ENCODE data around the gene NQO2. TPM values are rescaled to one million over a fixed set of nuclear protein-coding genes. Genes with fewer than 3 reads are reported as not detected.

The NQO2 gene
- total and polyA plus RNA-seq, 2 of the 13 experiments (the other 11 are each of a cell fraction or from before 2014, with no cell fraction given), result 32.2 to 56.5 TPM

DNA sequence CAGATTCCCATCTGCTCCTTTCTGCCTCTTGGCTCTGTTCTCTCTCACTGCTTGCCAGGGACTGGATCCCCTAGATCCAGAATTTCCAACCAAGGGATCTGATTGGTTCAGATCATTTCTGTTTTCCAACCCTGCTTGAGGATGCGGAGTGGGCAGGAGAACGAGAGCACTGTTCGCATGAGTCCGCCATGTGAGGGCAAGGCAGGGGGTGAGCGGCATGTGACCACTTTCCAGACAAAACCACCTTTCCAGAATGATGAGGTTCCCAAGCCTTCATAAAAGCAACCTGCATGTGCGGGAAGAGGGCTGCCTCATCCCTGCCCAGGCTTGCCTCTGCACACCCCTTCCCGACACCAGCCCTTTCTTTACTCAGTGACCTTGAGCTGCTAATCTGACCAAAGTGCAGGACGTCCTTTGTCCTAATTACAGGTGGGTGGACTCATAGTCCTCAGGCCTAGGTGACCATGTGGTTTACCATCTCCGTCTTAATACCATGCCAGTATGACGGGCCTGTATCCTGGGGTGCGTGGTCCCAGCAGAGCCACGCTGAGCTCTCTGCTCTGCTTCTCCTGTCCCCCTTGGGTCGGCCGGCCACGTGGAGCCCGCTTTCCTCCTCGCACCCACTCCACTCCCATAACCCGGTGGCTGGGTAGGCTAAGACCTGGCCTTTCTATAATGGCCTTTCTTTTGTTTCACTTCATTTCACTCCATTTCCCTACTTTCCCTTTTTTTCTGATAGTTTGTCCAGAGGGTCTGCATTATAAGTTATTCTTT is 14.4 kb downstream of the NQO2 start:
- WGBS (ENCODE audit: low lambda C conversion rate), result 89% methylated on average over 16 of the region's 18 CpGs
- in situ Hi-C loops (cut with HindIII; ENCODE audit: extremely low pct_ligation_motif_present, low pct_unique_long_range_greater_than_20kb) (no loop called here), intact Hi-C loops (cut with micrococcal nuclease; ENCODE audit: unreplicated experiment) (no loop called here)
- BruUV-seq (replicated peaks), result no TSS peak
- no peak overlapping the region for H3K27ac ChIP-seq (ENCODE audit: extremely low read length, insufficient read depth, low read length)
- H3K27me3 ChIP-seq (ENCODE audit: control insufficient read depth in 1 of 2, insufficient read depth in 2 of 2, low read length in 2 of 2), result no peaks in the 10 kb centered on the region
- peaks cover 16% of the 10 kb centered on the region for H3K9me3 ChIP-seq (ENCODE audit: low read length)
- H2AFZ ChIP-seq (ENCODE audit: low read length), result no peak overlapping the region
- ChIA-PET CTCF (ENCODE audit: low intra/inter-chr PET ratio, low total read pairs) (no interaction called here), POLR2A (interaction anchor here (0.6 to 2.3 kb wide), 2 partner anchors 13 to 39 kb away, joined by 3 to 13 read pairs; partner anchors contain the start of gene NQO2)
- DNase-seq (ENCODE audit: low spot score) (no peak), FAIRE-seq (no peak), ATAC-seq (peak; percentile 20)
- no peaks in the 10 kb centered on the region for H4K20me1 ChIP-seq (ENCODE audit: insufficient read depth, low read length)
- no peak overlapping the region; the same call in 1 of the 2 replicates for H3K9ac ChIP-seq (ENCODE audit: insufficient read depth, low read depth, low read length)
- no peak overlapping the region for H3K4me3 ChIP-seq (replicated peaks in 1 of 3; ENCODE audit: insufficient read depth in 1 of 3, low read depth in 2 of 3, low read length in 3 of 3)
- H3K4me2 ChIP-seq (ENCODE audit: low read depth, low read length), result no peak overlapping the region
- H3K36me3 ChIP-seq (replicated peaks in 1 of 2; ENCODE audit: control insufficient read depth in 1 of 2, insufficient read depth in 2 of 2, low read length in 2 of 2), result peaks cover 27 to 69% of the 10 kb centered on the region in 2 experiments
- no peaks in the 10 kb centered on the region for H3K79me2 ChIP-seq (ENCODE audit: insufficient read depth, low read length)
- peaks cover 27% of the 10 kb centered on the region for H3K4me1 ChIP-seq (ENCODE audit: insufficient read depth, low read length)
- no peak for TF ChIP-seq NBN (conservative IDR thresholded peaks at IDR 0.05)
- TF ChIP-seq MTA1 (CRISPR knock-in tag; IDR thresholded peaks at IDR 0.05; ENCODE audit: borderline replicate concordance), result peak; percentile 34; the same call in 1 of the 2 replicates
- TF ChIP-seq ZFX (CRISPR knock-in tag; IDR thresholded peaks at IDR 0.05; ENCODE audit: low read depth), result peak; percentile 18; the same call in 1 of the 2 replicates
- peak; percentile 74 for TF ChIP-seq HNF4A (CRISPR knock-in tag; IDR thresholded peaks at IDR 0.05)
- TF ChIP-seq, protein P1, sequence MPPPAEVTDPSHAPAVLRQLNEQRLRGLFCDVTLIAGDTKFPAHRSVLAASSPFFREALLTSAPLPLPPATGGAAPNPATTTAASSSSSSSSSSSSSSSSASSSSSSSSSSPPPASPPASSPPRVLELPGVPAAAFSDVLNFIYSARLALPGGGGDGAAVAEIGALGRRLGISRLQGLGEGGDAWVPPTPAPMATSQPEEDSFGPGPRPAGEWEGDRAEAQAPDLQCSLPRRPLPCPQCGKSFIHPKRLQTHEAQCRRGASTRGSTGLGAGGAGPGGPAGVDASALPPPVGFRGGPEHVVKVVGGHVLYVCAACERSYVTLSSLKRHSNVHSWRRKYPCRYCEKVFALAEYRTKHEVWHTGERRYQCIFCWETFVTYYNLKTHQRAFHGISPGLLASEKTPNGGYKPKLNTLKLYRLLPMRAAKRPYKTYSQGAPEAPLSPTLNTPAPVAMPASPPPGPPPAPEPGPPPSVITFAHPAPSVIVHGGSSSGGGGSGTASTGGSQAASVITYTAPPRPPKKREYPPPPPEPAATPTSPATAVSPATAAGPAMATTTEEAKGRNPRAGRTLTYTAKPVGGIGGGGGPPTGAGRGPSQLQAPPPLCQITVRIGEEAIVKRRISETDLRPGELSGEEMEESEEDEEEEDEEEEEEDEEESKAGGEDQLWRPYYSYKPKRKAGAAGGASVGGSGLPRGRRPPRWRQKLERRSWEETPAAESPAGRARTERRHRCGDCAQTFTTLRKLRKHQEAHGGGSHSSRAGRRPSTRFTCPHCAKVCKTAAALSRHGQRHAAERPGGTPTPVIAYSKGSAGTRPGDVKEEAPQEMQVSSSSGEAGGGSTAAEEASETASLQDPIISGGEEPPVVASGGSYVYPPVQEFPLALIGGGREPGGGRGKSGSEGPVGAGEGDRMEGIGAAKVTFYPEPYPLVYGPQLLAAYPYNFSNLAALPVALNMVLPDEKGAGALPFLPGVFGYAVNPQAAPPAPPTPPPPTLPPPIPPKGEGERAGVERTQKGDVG (CRISPR knock-in tag; IDR thresholded peaks at IDR 0.05; ENCODE audit: borderline replicate concordance), result peak; percentile 64; the same call in 1 of the 2 replicates
- 0 out of 2 replicates have a peak, but pooled peaks have one; percentile 15 for TF ChIP-seq PPARG (CRISPR knock-in tag; conservative IDR thresholded peaks at IDR 0.05)
- no peak for TF ChIP-seq ZNF354B (CRISPR knock-in tag; IDR thresholded peaks at IDR 0.05)
- TF ChIP-seq SOX6 (IDR thresholded peaks at IDR 0.05), result no peak
- peak; percentile 29; the same call in 1 of the 2 replicates for TF ChIP-seq SOX6 (CRISPR knock-in tag; IDR thresholded peaks at IDR 0.05)
- 0 out of 2 replicates have a peak, but pooled peaks have one; percentile 29 for TF ChIP-seq AHR (CRISPR knock-in tag; IDR thresholded peaks at IDR 0.05)
- peak; percentile 21; the same call in 1 of the 2 replicates for TF ChIP-seq RXRA (CRISPR knock-in tag; IDR thresholded peaks at IDR 0.05)
- TF ChIP-seq ZNF274 (CRISPR knock-in tag; IDR thresholded peaks at IDR 0.05), result no peak
- TF ChIP-seq YEATS4 (CRISPR knock-in tag; IDR thresholded peaks at IDR 0.05; ENCODE audit: borderline replicate concordance), result no peak
- TF ChIP-seq ZNF143 (CRISPR knock-in tag; IDR thresholded peaks at IDR 0.05), result 0 out of 2 replicates have a peak, but pooled peaks have one; percentile 17
- no peak for TF ChIP-seq MBD4 (IDR thresholded peaks at IDR 0.05; ENCODE audit: borderline replicate concordance, low read length)
- TF ChIP-seq, protein P2, sequence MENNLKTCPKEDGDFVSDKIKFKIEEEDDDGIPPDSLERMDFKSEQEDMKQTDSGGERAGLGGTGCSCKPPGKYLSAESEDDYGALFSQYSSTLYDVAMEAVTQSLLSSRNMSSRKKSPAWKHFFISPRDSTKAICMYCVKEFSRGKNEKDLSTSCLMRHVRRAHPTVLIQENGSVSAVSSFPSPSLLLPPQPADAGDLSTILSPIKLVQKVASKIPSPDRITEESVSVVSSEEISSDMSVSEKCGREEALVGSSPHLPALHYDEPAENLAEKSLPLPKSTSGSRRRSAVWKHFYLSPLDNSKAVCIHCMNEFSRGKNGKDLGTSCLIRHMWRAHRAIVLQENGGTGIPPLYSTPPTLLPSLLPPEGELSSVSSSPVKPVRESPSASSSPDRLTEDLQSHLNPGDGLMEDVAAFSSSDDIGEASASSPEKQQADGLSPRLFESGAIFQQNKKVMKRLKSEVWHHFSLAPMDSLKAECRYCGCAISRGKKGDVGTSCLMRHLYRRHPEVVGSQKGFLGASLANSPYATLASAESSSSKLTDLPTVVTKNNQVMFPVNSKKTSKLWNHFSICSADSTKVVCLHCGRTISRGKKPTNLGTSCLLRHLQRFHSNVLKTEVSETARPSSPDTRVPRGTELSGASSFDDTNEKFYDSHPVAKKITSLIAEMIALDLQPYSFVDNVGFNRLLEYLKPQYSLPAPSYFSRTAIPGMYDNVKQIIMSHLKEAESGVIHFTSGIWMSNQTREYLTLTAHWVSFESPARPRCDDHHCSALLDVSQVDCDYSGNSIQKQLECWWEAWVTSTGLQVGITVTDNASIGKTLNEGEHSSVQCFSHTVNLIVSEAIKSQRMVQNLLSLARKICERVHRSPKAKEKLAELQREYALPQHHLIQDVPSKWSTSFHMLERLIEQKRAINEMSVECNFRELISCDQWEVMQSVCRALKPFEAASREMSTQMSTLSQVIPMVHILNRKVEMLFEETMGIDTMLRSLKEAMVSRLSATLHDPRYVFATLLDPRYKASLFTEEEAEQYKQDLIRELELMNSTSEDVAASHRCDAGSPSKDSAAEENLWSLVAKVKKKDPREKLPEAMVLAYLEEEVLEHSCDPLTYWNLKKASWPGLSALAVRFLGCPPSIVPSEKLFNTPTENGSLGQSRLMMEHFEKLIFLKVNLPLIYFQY (CRISPR knock-in tag; IDR thresholded peaks at IDR 0.05; ENCODE audit: borderline replicate concordance), result no peak
- peak; percentile 56; the same call in 1 of the 2 replicates for TF ChIP-seq EED (CRISPR knock-in tag; IDR thresholded peaks at IDR 0.05)
- TF ChIP-seq ZNF776 (CRISPR knock-in tag; IDR thresholded peaks at IDR 0.05), result peak; percentile 52; the same call in 1 of the 2 replicates
